Peyer's patch (tissue), 4 donors: ENCODE data around the gene SOX5. TPM values are rescaled to one million over a fixed set of nuclear protein-coding genes. Genes with fewer than 3 reads are reported as not detected.

Source experiments
- DNase-seq, 3 donors: peaks; one replicate each; pipeline ENCODE4 v3.0.0-alpha.2; 2017 to 2019
- H3K27ac ChIP-seq, 4 donors: fragments of 200-600 bp; sonication (generic); one replicate each; pipeline ENCODE4 v1.5.1; 2016 to 2019
- H3K27me3 ChIP-seq, 2 donors: fragments of 200-600 bp; sonication (generic); one replicate each; pipeline ENCODE4 v1.5.1; 2019
- H3K36me3 ChIP-seq, 3 donors: fragments of 200-600 bp; sonication (generic); one replicate each; pipeline ENCODE4 v1.5.1; 2016 to 2019
- H3K4me1 ChIP-seq, 4 donors: fragments of 200-600 bp; sonication (generic); one replicate each; pipeline ENCODE4 v1.5.1; 2016 to 2019
- H3K4me3 ChIP-seq, 4 donors: fragments of 200-600 bp; sonication (generic); 1 replicate in 3 of 4; 2 replicates in 1 of 4; pipeline ENCODE4 v1.5.1; 2016 to 2019; ENCODE audit warnings: mild to moderate bottlenecking in 1 of 4
- H3K9me3 ChIP-seq, 4 donors: fragments of 200-600 bp; sonication (generic); one replicate each; pipeline ENCODE4 v1.5.1; 2016 to 2019; ENCODE audit warnings: mild to moderate bottlenecking in 1 of 4
- CTCF ChIP-seq, 6 experiments: fragments of 450-650 bp in 4 of 6; fragments of 200-600 bp in 2 of 6; sonication (generic) in 1 of 6; IDR thresholded peaks; one replicate each; pipeline ENCODE4 v1.5.1; 2017 to 2019; ENCODE audit warnings: antibody characterized with exemption in 6 of 6, mild to moderate bottlenecking in 3 of 6, moderate library complexity in 1 of 6
- POLR2A ChIP-seq, 2 donors: fragments of 450-650 bp; IDR thresholded peaks; one replicate each; pipeline ENCODE4 v1.5.1; 2017; ENCODE audit warnings: antibody characterized with exemption in 2 of 2, mild to moderate bottlenecking in 2 of 2, moderate library complexity in 2 of 2
- total RNA-seq, 4 donors: library from RNA; depleted of rRNA; stranded (reverse); fragments of >200 nt; gene quantifications; one replicate each; pipeline ENCODE4 v1.1.0, GENCODE V29; 2016

Gene SOX5
- total RNA-seq, 4 donors from 2014 or later, result 3.8 to 27.2 (median 11.6) TPM

DNA sequence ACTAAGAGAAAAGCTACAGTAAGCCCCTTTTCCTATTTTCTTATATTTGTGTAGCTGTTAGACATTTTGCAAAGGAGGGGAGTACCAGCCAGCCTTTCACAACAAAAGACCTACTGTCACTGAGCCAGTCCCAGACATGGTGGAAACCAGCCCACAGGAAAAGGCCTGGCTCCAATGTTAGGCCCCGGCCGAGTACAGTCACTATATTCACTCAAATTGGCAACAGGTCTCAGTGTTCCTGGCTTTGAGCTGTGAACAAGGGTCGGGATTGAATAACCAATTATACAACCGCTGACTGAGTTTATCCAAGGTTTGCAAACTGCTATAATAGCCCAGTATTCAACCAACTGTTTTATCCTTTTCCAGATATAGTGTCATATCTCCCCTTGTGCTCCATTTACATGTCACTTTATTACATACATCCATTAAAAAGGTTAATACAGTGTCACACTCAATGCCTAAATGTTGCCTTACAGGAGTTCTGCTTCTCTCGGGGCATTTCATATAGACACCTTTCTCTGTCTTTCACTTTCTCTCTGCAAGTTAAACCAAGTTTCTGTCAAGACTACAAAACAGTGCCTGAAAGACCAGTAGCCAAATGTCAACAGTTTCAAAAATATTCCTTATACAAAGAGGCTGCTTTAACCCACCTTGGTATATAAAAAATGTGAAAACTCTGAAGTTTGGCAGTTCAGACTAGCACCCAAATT lies 178.1 kb downstream of the SOX5 start:
- no peak for TF ChIP-seq CTCF (IDR thresholded peaks at IDR 0.05)
- TF ChIP-seq POLR2A (IDR thresholded peaks at IDR 0.05), result no peak
- Histone ChIP-seq H3K4me3 (no peak overlapping the region), H3K27me3 (no peaks in the 10 kb centered on the region), H3K9me3 (no peaks in the 10 kb centered on the region), H3K4me1 (no peaks in the 10 kb centered on the region), H3K36me3 (no peaks in the 10 kb centered on the region), H3K27ac (no peak overlapping the region)
- no peak for DNase-seq

DNA sequence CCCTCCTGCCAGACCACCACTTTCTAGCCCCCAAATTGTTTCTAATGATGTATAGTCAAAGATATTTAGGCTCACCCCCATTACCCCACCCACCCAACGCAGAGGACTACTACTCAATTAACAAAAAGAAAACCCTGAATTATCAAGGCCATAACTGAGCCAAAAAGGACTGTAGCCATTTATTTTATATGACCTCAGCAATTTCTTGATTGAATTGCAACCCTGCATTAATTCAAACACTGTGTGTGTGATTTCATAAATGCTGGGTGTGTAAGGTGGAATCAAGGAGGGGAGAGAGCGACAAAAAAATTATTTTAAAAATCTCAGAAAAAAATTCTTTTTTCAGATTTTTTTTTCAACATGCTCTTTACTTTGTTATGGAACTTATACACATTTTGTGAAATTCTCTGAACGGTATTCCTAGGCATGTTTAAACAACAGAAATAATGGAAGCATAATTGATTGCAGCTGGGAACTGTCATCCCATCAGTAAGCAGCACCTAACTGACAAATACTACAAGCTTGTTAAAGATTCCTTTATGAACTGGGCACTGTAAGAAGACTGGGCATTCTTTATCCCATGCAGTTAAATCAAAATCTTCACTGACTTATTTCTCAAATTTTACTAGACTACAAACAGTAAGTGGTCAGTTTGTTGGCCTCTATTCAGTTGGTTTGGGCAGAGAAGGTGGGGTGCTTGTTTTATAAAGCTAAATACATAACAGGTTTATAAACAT lies 179.1 kb downstream of the SOX5 start:
- H3K4me3 ChIP-seq, result no peak overlapping the region
- H3K4me1 ChIP-seq, result no peaks in the 10 kb centered on the region
- no peaks in the 10 kb centered on the region for H3K36me3 ChIP-seq
- no peaks in the 10 kb centered on the region for H3K9me3 ChIP-seq
- no peak overlapping the region for H3K27ac ChIP-seq
- TF ChIP-seq CTCF (IDR thresholded peaks at IDR 0.05) (no peak), POLR2A (IDR thresholded peaks at IDR 0.05) (no peak)
- no peaks in the 10 kb centered on the region for H3K27me3 ChIP-seq
- no peak for DNase-seq

GRCh38 chr12:23767834-23768233 lies 181.6 kb downstream of the SOX5 start:
- no peaks in the 10 kb centered on the region for H3K4me1 ChIP-seq
- DNase-seq, result no peak
- H3K9me3 ChIP-seq, result no peaks in the 10 kb centered on the region
- H3K27me3 ChIP-seq, result no peaks in the 10 kb centered on the region
- H3K36me3 ChIP-seq, result no peaks in the 10 kb centered on the region
- no peak overlapping the region for H3K27ac ChIP-seq
- no peak for TF ChIP-seq POLR2A (IDR thresholded peaks at IDR 0.05)
- no peak for TF ChIP-seq CTCF (IDR thresholded peaks at IDR 0.05)
- no peak overlapping the region for H3K4me3 ChIP-seq

DNA sequence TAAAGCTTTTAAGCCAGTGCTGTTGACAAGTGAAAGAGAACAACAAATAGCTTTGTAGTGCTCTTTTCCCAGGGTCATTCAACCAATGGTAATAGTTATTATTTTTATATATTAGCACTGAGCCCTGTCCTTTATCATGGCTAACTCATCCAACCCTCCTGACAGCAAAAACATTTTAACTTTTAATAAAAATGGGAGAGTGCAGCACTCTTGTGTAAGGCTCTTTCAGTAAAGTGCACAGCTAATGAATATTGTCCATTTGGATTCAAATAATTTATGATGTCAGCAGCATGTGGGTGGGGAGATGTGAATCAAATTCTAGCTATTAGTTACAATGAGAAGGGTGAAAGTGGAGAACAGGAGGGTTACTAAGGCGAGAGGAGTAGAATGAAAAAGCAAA lies 185.7 kb downstream of the SOX5 start:
- H3K36me3 ChIP-seq, result no peaks in the 10 kb centered on the region
- H3K27ac ChIP-seq, result no peak overlapping the region
- no peaks in the 10 kb centered on the region for H3K4me1 ChIP-seq
- H3K9me3 ChIP-seq, result no peaks in the 10 kb centered on the region
- no peak overlapping the region for H3K4me3 ChIP-seq
- H3K27me3 ChIP-seq, result no peaks in the 10 kb centered on the region
- no peak for DNase-seq
- TF ChIP-seq POLR2A (IDR thresholded peaks at IDR 0.05), result no peak
- no peak for TF ChIP-seq CTCF (IDR thresholded peaks at IDR 0.05)

- H3K4me1 ChIP-seq, result no peaks in the 10 kb centered on the region
- DNase-seq, result no peak
- no peaks in the 10 kb centered on the region for H3K9me3 ChIP-seq
- H3K4me3 ChIP-seq, result no peak overlapping the region
- no peak overlapping the region for H3K27ac ChIP-seq
- H3K27me3 ChIP-seq, result no peaks in the 10 kb centered on the region
- H3K36me3 ChIP-seq, result no peaks in the 10 kb centered on the region
- no peak for TF ChIP-seq CTCF (IDR thresholded peaks at IDR 0.05)
- TF ChIP-seq POLR2A (IDR thresholded peaks at IDR 0.05), result no peak
Measured at GRCh38 chr12:23760495-23760894, 189.0 kb downstream of the SOX5 start.
